Measurements from ENCODE around the gene METTL27. TPM values are rescaled to one million over a fixed set of nuclear protein-coding genes. Genes with fewer than 3 reads are reported as not detected.
"Not testable (repeated sequence)": the region's sequence is repeated elsewhere in the genome, so short reads cannot be mapped to it uniquely, and the experiment has no call there.

The METTL27 gene
- total RNA-seq, 1 donor from 2014 or later: 0.26 TPM

- Histone ChIP-seq H3K36me3 (ENCODE audit: control insufficient read depth, insufficient read depth, low read length) (no peaks in the 10 kb centered on the region), H3K4me3 (ENCODE audit: low read depth, low read length) (no peak overlapping the region), H3K27me3 (ENCODE audit: control insufficient read depth, insufficient read depth, low read length) (peaks cover 12% of the 10 kb centered on the region)
- DNase-seq (ENCODE audit: low read depth) (no peak), FAIRE-seq (no peak)
- TF ChIP-seq CTCF (IDR thresholded peaks at IDR 0.05; ENCODE audit: insufficient read depth, low read length, severe bottlenecking): no peak
Measured at GRCh38 chr7:73885975-73886798, 43.9 kb upstream of the METTL27 start.

- no peaks in the 10 kb centered on the region for H3K36me3 ChIP-seq (ENCODE audit: control insufficient read depth, insufficient read depth, low read length)
- peaks cover 14% of the 10 kb centered on the region for H3K27me3 ChIP-seq (ENCODE audit: control insufficient read depth, insufficient read depth, low read length)
- FAIRE-seq: no peak
- no peak for TF ChIP-seq CTCF (IDR thresholded peaks at IDR 0.05; ENCODE audit: insufficient read depth, low read length, severe bottlenecking)
- DNase-seq (ENCODE audit: low read depth): no peak
- no peak overlapping the region for H3K4me3 ChIP-seq (ENCODE audit: low read depth, low read length)
Measured at GRCh38 chr7:73885433-73885974, 43.2 kb upstream of the METTL27 start.

GRCh38 chr7:73884867-73885422 is 42.6 kb upstream of the METTL27 start:
- H3K36me3 ChIP-seq (ENCODE audit: control insufficient read depth, insufficient read depth, low read length); H3K4me3 ChIP-seq (ENCODE audit: low read depth, low read length); FAIRE-seq; DNase-seq (ENCODE audit: low read depth): not testable (repeated sequence)
- H3K27me3 ChIP-seq (ENCODE audit: control insufficient read depth, insufficient read depth, low read length): peaks cover 14% of the 10 kb centered on the region

GRCh38 chr7:73882047-73882402 is 39.7 kb upstream of the METTL27 start:
- no peaks in the 10 kb centered on the region for H3K36me3 ChIP-seq (ENCODE audit: control insufficient read depth, insufficient read depth, low read length)
- DNase-seq (ENCODE audit: low read depth): no peak
- H3K4me3 ChIP-seq (ENCODE audit: low read depth, low read length): no peak overlapping the region
- no peak for FAIRE-seq
- TF ChIP-seq CTCF (IDR thresholded peaks at IDR 0.05; ENCODE audit: insufficient read depth, low read length, severe bottlenecking): no peak
- peaks cover 9% of the 10 kb centered on the region for H3K27me3 ChIP-seq (ENCODE audit: control insufficient read depth, insufficient read depth, low read length)

GRCh38 chr7:73881352-73882046 is 39.2 kb upstream of the METTL27 start:
- Histone ChIP-seq H3K4me3 (ENCODE audit: low read depth, low read length) (no peak overlapping the region), H3K27me3 (ENCODE audit: control insufficient read depth, insufficient read depth, low read length) (peaks cover 4% of the 10 kb centered on the region), H3K36me3 (ENCODE audit: control insufficient read depth, insufficient read depth, low read length) (no peaks in the 10 kb centered on the region)
- FAIRE-seq (no peak), DNase-seq (ENCODE audit: low read depth) (no peak)
- TF ChIP-seq CTCF (IDR thresholded peaks at IDR 0.05; ENCODE audit: insufficient read depth, low read length, severe bottlenecking): no peak

- no peaks in the 10 kb centered on the region for H3K36me3 ChIP-seq (ENCODE audit: control insufficient read depth, insufficient read depth, low read length)
- FAIRE-seq (no peak), DNase-seq (ENCODE audit: low read depth) (no peak)
- H3K4me3 ChIP-seq (ENCODE audit: low read depth, low read length): no peak overlapping the region
- no peak for TF ChIP-seq CTCF (IDR thresholded peaks at IDR 0.05; ENCODE audit: insufficient read depth, low read length, severe bottlenecking)
- H3K27me3 ChIP-seq (ENCODE audit: control insufficient read depth, insufficient read depth, low read length): peaks cover 2% of the 10 kb centered on the region
Measured at GRCh38 chr7:73880755-73881328, 38.5 kb upstream of the METTL27 start.

Measured in bronchial epithelial cell (primary cell).